GM12872 (cell line): ENCODE data around the gene OR2A14.

ENCODE experiments used
- CTCF ChIP-seq: IDR thresholded peaks from 3 replicates; pipeline ENCODE4 v1.5.1; 2011; ENCODE audit warnings: low read depth, mild to moderate bottlenecking, low read length, moderate library complexity; ENCODE audit not compliant: insufficient read depth

OR2A14 gene

GRCh38 chr7:144122876-144123275 lies at the start of gene OR2A14:
OR2A14 (plus strand) TSS chr7:144123176; CDS start chr7:144129113, 5,937 bp downstream.
- no peak for TF ChIP-seq CTCF

GRCh38 chr7:144074374-144074773 lies 48.6 kb upstream of the OR2A14 start:
- no peak for TF ChIP-seq CTCF

GRCh38 chr7:144085978-144086377 lies 37.0 kb upstream of the OR2A14 start, which contains the start of gene OR2A12:
OR2A12 (plus strand) TSS chr7:144086278; CDS start chr7:144095108, 8,830 bp downstream.
- TF ChIP-seq CTCF, result no peak

- TF ChIP-seq CTCF, result no peak
Observed at GRCh38 chr7:144086730-144087129, 36.2 kb upstream of the OR2A14 start.

- TF ChIP-seq CTCF, result no peak
Observed at GRCh38 chr7:144087230-144087629, 35.7 kb upstream of the OR2A14 start.

- no peak for TF ChIP-seq CTCF
Observed at GRCh38 chr7:144090667-144091066, 32.3 kb upstream of the OR2A14 start.

- no peak for TF ChIP-seq CTCF
Observed at GRCh38 chr7:144098776-144099175, 24.2 kb upstream of the OR2A14 start.

GRCh38 chr7:144100607-144101006 lies 22.4 kb upstream of the OR2A14 start:
- no peak for TF ChIP-seq CTCF
